T follicular helper cell (primary cell): ENCODE data around the gene ZDHHC5.
A peak's percentile ranks its signal among the peaks of the same experiment; 100 is the strongest.

Source experiments
- DNase-seq: peaks from one replicate; pipeline ENCODE4 v3.0.0-alpha.2; 2020; ENCODE audit warnings: low read depth

ZDHHC5 gene

GRCh38 chr11:57644748-57645688 lies 22.9 kb upstream of the ZDHHC5 start:
- peak; percentile 81 for DNase-seq

GRCh38 chr11:57645689-57646085 lies 22.2 kb upstream of the ZDHHC5 start:
- no peak for DNase-seq

GRCh38 chr11:57646194-57646798 lies 21.6 kb upstream of the ZDHHC5 start:
- no peak for DNase-seq

- no peak for DNase-seq
Measured at GRCh38 chr11:57646799-57647303, 21.1 kb upstream of the ZDHHC5 start.

GRCh38 chr11:57647372-57647771 lies 20.5 kb upstream of the ZDHHC5 start:
- no peak for DNase-seq

GRCh38 chr11:57647960-57648800 lies 19.7 kb upstream of the ZDHHC5 start:
- no peak for DNase-seq

- no peak for DNase-seq
Measured at GRCh38 chr11:57648801-57649735, 18.8 kb upstream of the ZDHHC5 start.

GRCh38 chr11:57649826-57650738 lies 17.8 kb upstream of the ZDHHC5 start, which contains the start of gene YPEL4:
Gene YPEL4 (minus strand): TSS chr11:57649912. CDS start chr11:57647107, 2,805 bp downstream.
- peak; percentile 66 for DNase-seq

- no peak for DNase-seq
Measured at GRCh38 chr11:57650739-57651090, 17.2 kb upstream of the ZDHHC5 start.

- DNase-seq = no peak
Measured at GRCh38 chr11:57651408-57651807, 16.5 kb upstream of the ZDHHC5 start.

- peak; percentile 42 for DNase-seq
Measured at GRCh38 chr11:57652230-57652629, 15.7 kb upstream of the ZDHHC5 start.

GRCh38 chr11:57652662-57653061 lies 15.3 kb upstream of the ZDHHC5 start:
- DNase-seq = no peak

- DNase-seq = no peak
Measured at GRCh38 chr11:57653163-57653562, 14.8 kb upstream of the ZDHHC5 start.

- DNase-seq = no peak
Measured at GRCh38 chr11:57656885-57657193, 11.1 kb upstream of the ZDHHC5 start.

GRCh38 chr11:57657194-57658022 lies 10.5 kb upstream of the ZDHHC5 start, which contains the start of gene CLP1:
Gene CLP1 (plus strand): TSS chr11:57657762. CDS start chr11:57659477, 1,715 bp downstream.
- peak; percentile 99 for DNase-seq

GRCh38 chr11:57658023-57658361 lies 9.9 kb upstream of the ZDHHC5 start:
- DNase-seq = no peak

GRCh38 chr11:57659669-57660068 lies 8.2 kb upstream of the ZDHHC5 start:
- DNase-seq = no peak

- DNase-seq = no peak
Measured at GRCh38 chr11:57662893-57663292, 5.0 kb upstream of the ZDHHC5 start.

- no peak for DNase-seq
Measured at GRCh38 chr11:57663975-57664374, 3.9 kb upstream of the ZDHHC5 start.
